GM19467 (cell line): Measurements from ENCODE around the gene SLA2.
"Not testable (repeated sequence)": the region's sequence is repeated elsewhere in the genome, so short reads cannot be mapped to it uniquely, and the experiment has no call there.

Experiments
- ATAC-seq: cut with Tn5 transposase; IDR thresholded peaks from one replicate; pipeline ENCODE4 v1.9.1; 2021; ENCODE audit warnings: mild to moderate bottlenecking, moderate library complexity; ENCODE audit not compliant: unreplicated experiment

The SLA2 gene

GRCh38 chr20:36646678-36647077, 682 bp upstream of the SLA2 start:
- ATAC-seq: no peak

DNA sequence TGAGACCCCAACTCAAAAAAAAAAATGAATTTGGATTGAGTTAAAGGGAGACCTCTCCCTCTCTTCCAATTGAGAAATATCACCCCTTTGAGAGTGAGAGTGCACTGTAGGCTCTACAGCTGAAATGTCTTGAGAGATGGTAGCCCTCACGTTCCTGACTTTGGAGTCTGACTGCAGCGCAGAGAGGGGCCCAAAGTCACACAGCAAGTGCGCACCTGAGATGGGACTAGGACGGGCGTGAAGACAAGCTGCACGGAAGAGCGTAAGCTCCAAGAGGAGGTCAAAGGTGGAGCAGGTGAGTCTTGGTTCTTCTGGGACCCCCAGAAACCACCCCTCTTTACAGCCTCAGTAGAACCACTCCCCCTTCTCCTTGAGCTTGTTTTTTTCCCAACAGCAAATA, 643 bp downstream of the SLA2 start:
- ATAC-seq: no peak

DNA sequence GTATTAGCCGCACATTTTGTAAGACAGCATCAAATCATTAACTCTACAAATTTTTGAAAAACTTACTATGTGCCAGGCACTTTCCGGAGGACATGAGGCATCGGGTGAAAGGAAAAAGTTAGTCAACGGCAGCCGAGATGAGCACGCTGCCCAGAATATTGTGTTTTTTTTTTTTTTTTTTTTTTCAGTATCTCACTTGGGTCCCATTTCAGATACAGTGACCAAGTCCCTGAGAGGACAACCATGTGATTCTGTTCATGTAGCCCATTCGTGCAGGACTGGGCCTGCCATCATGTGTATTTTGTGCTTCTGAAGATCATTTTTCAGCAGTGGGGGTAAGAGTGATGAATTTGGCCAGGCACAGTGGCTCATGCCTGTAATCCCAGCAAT, 1.3 kb downstream of the SLA2 start:
- ATAC-seq: no peak

- no peak for ATAC-seq
These were observed 1.8 kb downstream of the SLA2 start for GRCh38 chr20:36644032-36644705.

- ATAC-seq: no peak
These were observed 3.9 kb downstream of the SLA2 start for GRCh38 chr20:36642136-36642535.

DNA sequence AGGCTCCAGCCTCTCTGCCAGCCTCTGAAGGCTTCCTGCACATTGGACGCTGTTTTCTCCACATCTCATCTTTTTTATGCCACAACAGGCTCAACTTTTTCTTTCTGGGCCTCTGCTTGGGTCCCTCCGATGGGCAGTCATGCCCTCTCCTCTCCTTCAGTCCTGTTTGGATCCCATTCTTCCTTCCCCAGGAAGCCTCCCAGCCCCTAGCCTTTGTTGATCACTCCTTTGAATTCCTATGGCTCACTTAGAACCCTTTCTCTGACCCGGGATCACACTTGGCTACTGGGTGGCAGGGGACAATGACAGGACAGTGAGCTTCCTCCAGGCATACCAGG, 4.5 kb downstream of the SLA2 start:
- no peak for ATAC-seq

DNA sequence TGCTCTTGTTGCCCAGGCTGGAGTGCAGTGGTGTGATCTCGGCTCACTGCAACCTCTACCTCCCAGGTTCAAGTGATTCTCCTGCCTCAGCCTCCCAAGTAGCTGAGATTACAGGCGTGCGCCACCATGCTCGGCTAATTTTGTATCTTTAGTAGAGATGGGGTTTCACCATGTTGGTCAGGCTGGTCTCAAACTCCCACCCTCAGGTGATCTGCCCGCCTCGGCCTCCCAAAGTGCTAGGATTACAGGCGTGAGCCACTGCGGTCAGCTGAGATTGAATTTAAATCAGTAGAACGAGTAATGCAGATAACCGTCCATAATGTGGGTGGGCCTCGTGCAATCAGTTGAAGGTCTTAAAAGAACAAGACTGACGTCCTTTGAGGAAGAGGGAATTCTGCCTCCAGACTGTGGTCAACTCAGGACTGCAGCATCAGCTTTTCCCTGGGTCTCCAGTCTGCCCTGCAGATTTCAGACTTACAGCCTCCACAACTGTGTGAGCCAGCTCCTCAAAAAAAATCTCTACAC, 7.1 kb downstream of the SLA2 start:
- not testable (repeated sequence) for ATAC-seq

- ATAC-seq: no peak
These were observed 11.7 kb downstream of the SLA2 start for GRCh38 chr20:36634342-36634741.

DNA sequence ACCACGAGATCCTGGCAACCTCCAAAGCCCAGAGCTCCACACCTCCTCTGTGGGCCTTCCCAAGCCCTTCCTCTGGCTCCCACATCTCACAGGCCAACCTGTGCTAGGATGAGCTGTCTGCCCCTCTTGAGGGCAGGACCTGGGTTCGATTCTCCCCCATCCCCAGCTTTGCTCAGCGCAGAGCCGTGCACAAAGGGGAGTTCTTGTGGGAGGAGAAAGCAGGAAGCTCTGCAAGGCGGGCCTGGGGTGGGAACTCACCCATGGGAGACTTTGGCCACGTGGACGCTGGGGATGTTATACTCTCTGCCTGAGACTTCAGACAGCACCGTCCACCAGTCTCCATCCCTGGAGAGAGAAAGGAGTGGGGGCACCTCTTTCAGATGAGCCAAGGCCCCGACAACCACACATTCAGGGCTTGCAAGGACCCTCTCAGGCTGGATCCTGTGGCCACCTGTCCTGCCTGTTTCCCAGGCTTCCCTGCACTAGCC, 12.7 kb downstream of the SLA2 start:
- ATAC-seq: no peak

DNA sequence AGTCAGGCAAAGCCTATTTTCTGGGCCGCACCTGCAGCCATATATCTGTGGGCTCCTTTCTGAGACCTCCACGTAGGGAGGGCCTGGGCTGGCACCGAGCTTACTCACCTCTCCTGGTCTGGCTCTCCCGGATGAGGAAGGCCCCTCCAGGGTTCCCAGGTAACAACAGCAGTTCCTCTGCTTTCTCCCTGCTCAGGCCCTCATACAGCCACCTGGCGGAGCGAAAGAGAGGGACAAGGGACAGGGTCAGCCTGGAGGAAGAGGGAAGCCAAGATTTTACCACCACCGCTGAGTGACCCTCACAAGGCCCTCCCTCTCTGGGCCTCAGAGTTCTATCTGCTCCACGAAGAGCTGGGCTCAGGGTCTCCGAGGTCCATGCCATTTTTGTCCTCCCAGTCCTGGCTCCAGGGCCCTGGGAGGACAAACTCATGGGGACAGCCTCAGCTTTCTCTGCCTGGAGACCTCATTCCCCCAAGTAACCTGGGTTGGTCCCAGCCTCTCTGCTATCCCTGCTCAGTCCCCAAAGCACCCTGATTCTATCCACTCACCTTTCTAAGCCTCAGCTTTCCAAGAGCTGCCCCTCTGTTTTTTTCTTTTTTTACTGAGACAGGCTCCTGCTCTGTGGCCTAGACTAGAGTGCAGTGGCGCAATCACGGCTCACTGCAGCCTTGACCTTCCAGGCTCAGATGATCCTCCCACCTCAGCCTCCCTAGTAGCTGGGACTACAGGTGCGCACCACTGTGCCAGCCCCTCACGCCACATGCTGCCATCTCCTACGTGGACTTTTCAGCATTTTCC, 13.3 kb downstream of the SLA2 start:
- no peak for ATAC-seq

GRCh38 chr20:36632147-36632486, 13.9 kb downstream of the SLA2 start:
- no peak for ATAC-seq

GRCh38 chr20:36631646-36632045, 14.3 kb downstream of the SLA2 start:
- ATAC-seq: no peak

DNA sequence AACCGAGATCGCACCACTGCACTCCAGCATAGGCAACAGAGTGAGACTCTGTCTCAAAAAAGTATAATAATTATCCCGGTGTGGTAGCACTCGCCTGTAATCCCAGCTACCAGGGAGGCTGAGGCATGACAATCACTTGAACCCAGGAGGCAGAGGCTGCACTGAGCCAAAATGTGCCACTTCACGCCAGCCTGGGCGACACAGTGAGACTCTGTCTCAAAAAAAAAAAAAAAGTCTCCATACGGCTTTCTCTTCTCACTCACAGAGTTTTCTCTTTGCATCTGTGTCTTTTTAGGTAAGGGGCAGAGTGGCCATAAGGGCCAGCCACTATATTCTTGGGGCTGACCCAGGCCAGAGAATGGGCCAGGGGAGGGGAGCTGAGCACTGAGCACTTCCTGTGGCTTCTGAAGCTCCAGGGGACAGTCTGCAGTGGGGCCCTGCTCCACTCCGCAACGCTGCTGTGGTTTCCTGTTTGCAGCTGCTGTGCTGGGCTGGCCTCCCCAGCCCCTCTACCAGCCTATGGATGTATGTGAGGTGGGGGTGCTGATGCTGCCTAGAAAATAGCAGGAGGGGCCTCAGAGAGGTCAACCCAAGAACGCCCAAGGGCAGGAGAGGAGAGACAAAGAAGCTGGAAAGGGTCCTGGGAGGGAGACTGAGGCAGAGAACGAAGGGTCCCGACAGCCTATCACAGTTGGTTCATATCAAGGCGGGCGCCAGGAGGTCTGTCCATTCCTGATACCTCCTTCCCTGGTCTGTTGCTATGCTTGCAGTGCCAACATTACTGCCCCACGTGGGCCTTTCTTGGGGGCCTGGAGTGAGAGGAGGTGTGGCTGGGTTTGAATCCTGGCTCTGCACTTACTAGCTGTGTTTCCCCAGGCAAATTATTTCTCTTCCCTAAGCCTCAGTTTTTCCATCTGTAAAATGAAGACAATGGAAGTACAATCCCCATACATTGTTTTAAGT, 16.0 kb downstream of the SLA2 start:
- ATAC-seq: no peak

GRCh38 chr20:36628076-36628475, 17.9 kb downstream of the SLA2 start:
- ATAC-seq: no peak

- no peak for ATAC-seq
These were observed 21.1 kb downstream of the SLA2 start for GRCh38 chr20:36624944-36625324.

GRCh38 chr20:36624068-36624943, 21.7 kb downstream of the SLA2 start:
- no peak for ATAC-seq

GRCh38 chr20:36623444-36623843, 22.6 kb downstream of the SLA2 start:
- ATAC-seq: no peak

DNA sequence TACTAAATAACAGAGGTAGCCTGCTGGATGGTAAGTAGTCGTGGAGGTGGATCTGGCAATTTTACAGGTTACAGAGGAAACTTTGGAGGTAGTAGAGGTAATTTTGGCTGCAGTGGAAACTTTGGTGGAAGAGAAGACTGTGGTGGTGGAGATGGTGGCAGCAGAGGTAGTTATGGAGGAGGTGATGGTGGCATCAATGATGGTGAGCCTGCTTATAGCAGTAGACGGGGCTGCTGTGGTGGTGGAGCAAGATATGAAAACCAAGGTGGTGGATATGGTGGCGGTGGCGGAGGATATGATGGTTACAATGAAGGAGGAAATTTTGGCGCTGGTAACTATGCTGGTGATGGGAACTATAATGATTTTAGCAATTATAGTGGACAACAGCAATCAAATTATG, 25.1 kb downstream of the SLA2 start:
- ATAC-seq: no peak

DNA sequence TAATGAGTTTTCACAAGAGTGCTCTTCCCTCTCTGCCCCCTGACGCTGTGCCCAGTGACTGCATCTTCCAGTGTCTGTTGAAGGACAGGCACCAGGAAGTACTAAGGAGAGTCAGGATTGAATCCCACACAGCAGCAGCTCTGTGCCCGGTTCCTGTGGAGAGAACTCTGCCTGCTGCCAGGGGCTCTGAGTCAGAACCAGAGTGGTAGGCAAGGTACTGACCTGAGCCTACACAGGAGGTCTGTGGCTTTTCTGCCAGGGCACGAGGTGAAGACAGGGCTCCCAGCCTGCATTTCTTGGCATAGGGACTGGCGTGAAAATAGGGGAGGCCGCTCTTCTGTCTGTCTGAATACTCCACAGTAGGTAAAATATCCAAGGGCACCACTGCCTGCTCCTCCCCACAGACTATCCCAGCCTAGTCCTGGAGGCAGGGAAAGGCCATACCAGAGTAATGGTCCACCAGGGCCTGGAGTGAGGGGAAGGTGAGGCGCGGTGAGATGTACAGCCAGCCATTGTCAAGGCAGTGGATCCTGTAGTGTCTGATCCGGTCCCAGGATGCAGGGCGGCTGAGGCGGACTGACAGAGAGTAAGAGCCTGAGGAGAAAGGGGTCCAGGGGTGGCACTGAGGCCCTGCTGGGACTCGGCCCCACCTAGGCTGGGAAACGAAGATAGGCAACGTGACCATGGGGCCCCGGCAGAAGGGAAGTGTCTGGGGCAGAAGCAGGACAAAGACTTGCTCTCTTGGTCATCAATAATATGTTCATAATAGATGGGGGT, 31.0 kb downstream of the SLA2 start:
- no peak for ATAC-seq

GRCh38 chr20:36613974-36614373, 32.0 kb downstream of the SLA2 start:
- ATAC-seq: no peak
